H1 (cell line): Measurements from ENCODE around the gene DIP2C. TPM values are rescaled to one million over a fixed set of nuclear protein-coding genes. Genes with fewer than 3 reads are reported as not detected.

ENCODE experiments used
- ATF3 ChIP-seq: IDR thresholded peaks from 2 replicates; pipeline ENCODE4 v1.6.1; 2011; ENCODE audit warnings: low read depth, mild to moderate bottlenecking, low read length; ENCODE audit not compliant: insufficient read depth
- BACH1 ChIP-seq: IDR thresholded peaks from 2 replicates; pipeline ENCODE4 v1.6.1; 2012; ENCODE audit warnings: low read length, improper control_type of control experiment
- CHD7 ChIP-seq: fragments of 300-600 bp; sonication (generic); IDR thresholded peaks from 2 replicates; pipeline ENCODE4 v1.7.1; 2012; ENCODE audit warnings: low read length, moderate library complexity, mild to moderate bottlenecking, inconsistent platforms; ENCODE audit not compliant: insufficient replicate concordance
- EZH2 ChIP-seq: fragments of 200-600 bp; sonication (generic); IDR thresholded peaks from 2 replicates; pipeline ENCODE4 v1.7.1; 2012; ENCODE audit warnings: low read depth, mild to moderate bottlenecking, moderate library complexity, low read length, inconsistent platforms; ENCODE audit not compliant: severe bottlenecking
- JUND ChIP-seq: IDR thresholded peaks from 2 replicates; pipeline ENCODE4 v1.6.1; 2011; ENCODE audit warnings: mild to moderate bottlenecking, improper control_type of control experiment, low read length
- KDM1A ChIP-seq: fragments of 200-600, 300-600 bp; sonication (generic); IDR thresholded peaks from 2 replicates; pipeline ENCODE4 v1.7.1; 2016; ENCODE audit warnings: mild to moderate bottlenecking, low read length, borderline replicate concordance
- SAP30 ChIP-seq: fragments of 300-600 bp; sonication (generic); IDR thresholded peaks from 2 replicates; pipeline ENCODE4 v1.7.1; 2012; ENCODE audit warnings: low read length, moderate library complexity, mild to moderate bottlenecking, inconsistent platforms; ENCODE audit not compliant: insufficient read depth, insufficient replicate concordance
- SUZ12 ChIP-seq: fragments of 200-600 bp; sonication (generic); IDR thresholded peaks from 2 replicates; pipeline ENCODE4 v1.6.1; 2012; ENCODE audit warnings: mild to moderate bottlenecking, inconsistent platforms, low read length, moderate library complexity, mixed read lengths
- TBP ChIP-seq: IDR thresholded peaks from 2 replicates; pipeline ENCODE4 v1.6.1; 2011; ENCODE audit warnings: low read depth, low read length, improper control_type of control experiment
- polyA plus RNA-seq, 7 experiments: library from polyadenylated mRNA; depleted of rRNA in 3 of 7; stranded (reverse) in 5 of 7; unstranded in 2 of 7; fragments of >200 nt in 5 of 7; fragments of 200-250 nt in 2 of 7; gene quantifications; 1 replicate in 5 of 7; 2 replicates in 1 of 7; 4 replicates in 1 of 7; pipeline versions ENCODE4 v1.2.1 to v1.2.3, GENCODE V29; 2011 to 2013; ENCODE audit warnings: missing spikeins in 2 of 7, mixed read lengths in 2 of 7
- total RNA-seq: library from RNA; stranded (reverse); fragmentation: NEBNext Ultra II Directional; extraction: Animal tissue kit (Norgen Biotek cat#: 25700); gene quantifications from 2 replicates; pipeline ENCODE4 v1.2.1, GENCODE V29; 2021

The DIP2C gene
- total and polyA plus RNA-seq, 2 of the 8 experiments (the other 6 are each of a cell fraction or from before 2014, with no cell fraction given) = 3.8 to 9.3 TPM

- TF ChIP-seq CHD7 (no peak), JUND (no peak), EZH2 (no peak), SUZ12 (no peak), ATF3 (no peak), KDM1A (no peak), TBP (no peak), BACH1 (no peak), SAP30 (no peak)
Measured at GRCh38 chr10:436013-436697, 253.3 kb downstream of the DIP2C start (continued).
